Erythroblast (primary cell): ENCODE results near the gene MS4A15.
A peak's percentile ranks its signal among the peaks of the same experiment; 100 is the strongest.

ENCODE experiments used
- DNase-seq, 2 experiments: peaks; one replicate each; lab custom pipeline; 2025; lab: John Stamatoyannopoulos, UW
- GATA1 ChIP-seq: IDR thresholded peaks from 2 replicates; pipeline ENCODE4 v1.6.1; 2011; ENCODE audit warnings: low read depth, mild to moderate bottlenecking, control low read depth, low read length, moderate library complexity
- POLR2A ChIP-seq: IDR thresholded peaks from 2 replicates; pipeline ENCODE4 v1.6.1; 2011; ENCODE audit warnings: mild to moderate bottlenecking, low read length

The MS4A15 gene

GRCh38 chr11:60763692-60764369, 7.2 kb downstream of the MS4A15 start:
- TF ChIP-seq POLR2A (no peak), GATA1 (no peak)

GRCh38 chr11:60764879-60765278, 8.2 kb downstream of the MS4A15 start:
- TF ChIP-seq GATA1 (no peak), POLR2A (no peak)
- no peak for DNase-seq

More at GRCh38 chr11:60763692-60764369, 7.2 kb downstream of the MS4A15 start:
- no peak for DNase-seq

- TF ChIP-seq POLR2A: no peak
- no peak for TF ChIP-seq GATA1
- no peak for DNase-seq
Measured at GRCh38 chr11:60765355-60765754, 8.7 kb downstream of the MS4A15 start.

GRCh38 chr11:60766547-60766946, 9.9 kb downstream of the MS4A15 start:
- no peak for DNase-seq
- TF ChIP-seq GATA1: no peak
- TF ChIP-seq POLR2A: no peak

- TF ChIP-seq GATA1 (no peak), POLR2A (no peak)
- DNase-seq: peak; percentile 31 to 50
Measured at GRCh38 chr11:60767388-60767811, 10.7 kb downstream of the MS4A15 start.

GRCh38 chr11:60768202-60768601, 11.5 kb downstream of the MS4A15 start:
- TF ChIP-seq POLR2A (no peak), GATA1 (no peak)
- no peak for DNase-seq

- TF ChIP-seq GATA1 (no peak), POLR2A (no peak)
Measured at GRCh38 chr11:60769273-60769672, 12.6 kb downstream of the MS4A15 start.

GRCh38 chr11:60769811-60770210, 13.1 kb downstream of the MS4A15 start:
- no peak for TF ChIP-seq POLR2A
- no peak for TF ChIP-seq GATA1
- no peak for DNase-seq

More at GRCh38 chr11:60769273-60769672, 12.6 kb downstream of the MS4A15 start:
- no peak for DNase-seq

GRCh38 chr11:60771146-60771545, 14.5 kb downstream of the MS4A15 start:
- TF ChIP-seq GATA1 (no peak), POLR2A (no peak)
- no peak for DNase-seq

- TF ChIP-seq GATA1: no peak
- TF ChIP-seq POLR2A: no peak
- no peak for DNase-seq
Measured at GRCh38 chr11:60771879-60772525, 15.3 kb downstream of the MS4A15 start.

- DNase-seq: no peak
- TF ChIP-seq POLR2A: no peak
- TF ChIP-seq GATA1: no peak
Measured at GRCh38 chr11:60772666-60773065, 16.0 kb downstream of the MS4A15 start.

GRCh38 chr11:60774726-60775125, 18.1 kb downstream of the MS4A15 start:
- no peak for TF ChIP-seq POLR2A
- TF ChIP-seq GATA1: no peak
- DNase-seq: no peak

- no peak for TF ChIP-seq GATA1
- TF ChIP-seq POLR2A: no peak
- peak; percentile 82 to 88 for DNase-seq
Measured at GRCh38 chr11:60775420-60775961, 18.8 kb downstream of the MS4A15 start.

- TF ChIP-seq GATA1 (no peak), POLR2A (no peak)
- DNase-seq: no peak
Measured at GRCh38 chr11:60776167-60776566, 19.5 kb downstream of the MS4A15 start.
